Measurements from ENCODE around the gene SH3D19.
A peak's percentile ranks its signal among the peaks of the same experiment; 100 is the strongest.

The SH3D19 gene

GRCh38 chr4:151114986-151115385, 210.4 kb downstream of the SH3D19 start:
- Mint-ChIP-seq H3K4me3 (no peak overlapping the region), H3K9me3 (ENCODE audit: low read depth) (no peaks in the 10 kb centered on the region), H3K27me3 (no peaks in the 10 kb centered on the region)

GRCh38 chr4:151114338-151114737, 211.1 kb downstream of the SH3D19 start:
- Mint-ChIP-seq H3K36me3 (no peaks in the 10 kb centered on the region), H3K4me1 (ENCODE audit: low read depth) (peaks cover 1% of the 10 kb centered on the region), H3K27ac (no peak overlapping the region), H3K9me3 (ENCODE audit: low read depth) (no peaks in the 10 kb centered on the region), H3K4me3 (no peak overlapping the region), H3K27me3 (no peaks in the 10 kb centered on the region)

More at GRCh38 chr4:151114986-151115385, 210.4 kb downstream of the SH3D19 start:
- Mint-ChIP-seq H3K4me1 (ENCODE audit: low read depth) (peaks cover 1% of the 10 kb centered on the region), H3K36me3 (no peaks in the 10 kb centered on the region), H3K27ac (no peak overlapping the region)

- Mint-ChIP-seq H3K27ac (no peak overlapping the region), H3K36me3 (peaks cover 4% of the 10 kb centered on the region), H3K4me3 (no peak overlapping the region), H3K27me3 (no peaks in the 10 kb centered on the region), H3K4me1 (ENCODE audit: low read depth) (peaks cover 7% of the 10 kb centered on the region), H3K9me3 (ENCODE audit: low read depth) (no peaks in the 10 kb centered on the region)
Measured at GRCh38 chr4:151110236-151110635, 215.2 kb downstream of the SH3D19 start.

GRCh38 chr4:151107063-151107462, 218.3 kb downstream of the SH3D19 start:
- Mint-ChIP-seq H3K4me3 (no peak overlapping the region), H3K36me3 (peaks cover 14% of the 10 kb centered on the region), H3K4me1 (ENCODE audit: low read depth) (peaks cover 28% of the 10 kb centered on the region), H3K9me3 (ENCODE audit: low read depth) (no peaks in the 10 kb centered on the region), H3K27ac (no peak overlapping the region), H3K27me3 (no peaks in the 10 kb centered on the region)

GRCh38 chr4:151105454-151106032, 219.9 kb downstream of the SH3D19 start:
- Mint-ChIP-seq H3K4me3 (no peak overlapping the region), H3K36me3 (peaks cover 24% of the 10 kb centered on the region), H3K9me3 (ENCODE audit: low read depth) (no peaks in the 10 kb centered on the region), H3K27ac (peak overlapping the region; percentile 46), H3K4me1 (ENCODE audit: low read depth) (peaks cover 38% of the 10 kb centered on the region), H3K27me3 (no peaks in the 10 kb centered on the region)

- peaks cover 31% of the 10 kb centered on the region for H3K36me3 Mint-ChIP-seq
- H3K27ac Mint-ChIP-seq, result no peak overlapping the region
- H3K4me3 Mint-ChIP-seq, result peak overlapping the region; percentile 49
- no peaks in the 10 kb centered on the region for H3K9me3 Mint-ChIP-seq (ENCODE audit: low read depth)
- no peaks in the 10 kb centered on the region for H3K27me3 Mint-ChIP-seq
- H3K4me1 Mint-ChIP-seq (ENCODE audit: low read depth), result peaks cover 42% of the 10 kb centered on the region
Measured at GRCh38 chr4:151104621-151105020, 220.8 kb downstream of the SH3D19 start.

DNA sequence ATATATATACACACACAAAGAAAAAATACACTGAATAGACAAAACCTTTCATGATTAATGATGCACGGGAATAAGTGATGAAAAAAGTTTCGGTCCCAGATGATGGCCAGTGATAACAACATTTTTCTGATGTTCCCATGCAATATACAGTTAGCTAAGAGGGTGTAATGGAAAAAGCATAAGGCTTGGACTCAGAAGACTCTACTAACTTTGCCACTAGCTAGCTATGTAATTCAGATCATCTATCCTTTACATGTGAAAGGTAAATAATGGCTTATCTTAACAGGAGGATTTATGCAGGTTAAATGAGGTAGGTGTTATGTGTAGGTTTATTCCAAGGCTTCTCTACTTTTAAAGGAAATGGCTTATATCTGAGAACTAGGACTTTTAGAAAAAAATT, 221.6 kb downstream of the SH3D19 start:
- Mint-ChIP-seq H3K36me3 (peaks cover 31% of the 10 kb centered on the region), H3K27ac (peak overlapping the region; percentile 46), H3K27me3 (no peaks in the 10 kb centered on the region), H3K4me1 (ENCODE audit: low read depth) (peaks cover 45% of the 10 kb centered on the region), H3K4me3 (peak overlapping the region; percentile 99), H3K9me3 (ENCODE audit: low read depth) (no peaks in the 10 kb centered on the region)

- Mint-ChIP-seq H3K4me3 (peak overlapping the region; percentile 99), H3K36me3 (peaks cover 26% of the 10 kb centered on the region), H3K27me3 (no peaks in the 10 kb centered on the region), H3K27ac (peak overlapping the region; percentile 99), H3K4me1 (ENCODE audit: low read depth) (peaks cover 45% of the 10 kb centered on the region), H3K9me3 (ENCODE audit: low read depth) (no peaks in the 10 kb centered on the region)
Measured at GRCh38 chr4:151100531-151100930, 224.9 kb downstream of the SH3D19 start.

DNA sequence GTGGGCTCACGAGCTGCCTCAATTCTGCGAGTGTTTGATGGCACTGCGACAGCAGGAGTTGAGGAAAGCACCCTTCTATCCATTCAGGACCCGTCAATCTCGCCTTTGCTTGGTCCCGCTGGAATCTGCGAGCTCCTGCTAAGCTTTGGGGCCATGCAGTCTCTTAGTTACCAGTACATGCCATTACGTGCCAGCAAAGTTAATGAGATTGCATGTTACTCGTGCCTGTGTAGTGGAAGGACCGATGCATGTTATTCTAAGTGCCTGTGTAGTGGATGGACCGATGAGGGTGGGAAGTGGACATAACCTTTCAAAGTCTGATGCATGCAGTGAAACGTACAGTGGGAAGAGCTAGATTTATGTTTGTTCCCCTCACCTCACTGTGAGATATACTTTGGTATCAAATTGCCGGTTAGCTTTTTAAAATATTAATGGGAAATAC, 225.4 kb downstream of the SH3D19 start:
- no peaks in the 10 kb centered on the region for H3K27me3 Mint-ChIP-seq
- H3K4me3 Mint-ChIP-seq, result peak overlapping the region; percentile 99
- H3K4me1 Mint-ChIP-seq (ENCODE audit: low read depth), result peaks cover 45% of the 10 kb centered on the region
- H3K9me3 Mint-ChIP-seq (ENCODE audit: low read depth), result no peaks in the 10 kb centered on the region
- peak overlapping the region; percentile 99 for H3K27ac Mint-ChIP-seq
- peaks cover 26% of the 10 kb centered on the region for H3K36me3 Mint-ChIP-seq

DNA sequence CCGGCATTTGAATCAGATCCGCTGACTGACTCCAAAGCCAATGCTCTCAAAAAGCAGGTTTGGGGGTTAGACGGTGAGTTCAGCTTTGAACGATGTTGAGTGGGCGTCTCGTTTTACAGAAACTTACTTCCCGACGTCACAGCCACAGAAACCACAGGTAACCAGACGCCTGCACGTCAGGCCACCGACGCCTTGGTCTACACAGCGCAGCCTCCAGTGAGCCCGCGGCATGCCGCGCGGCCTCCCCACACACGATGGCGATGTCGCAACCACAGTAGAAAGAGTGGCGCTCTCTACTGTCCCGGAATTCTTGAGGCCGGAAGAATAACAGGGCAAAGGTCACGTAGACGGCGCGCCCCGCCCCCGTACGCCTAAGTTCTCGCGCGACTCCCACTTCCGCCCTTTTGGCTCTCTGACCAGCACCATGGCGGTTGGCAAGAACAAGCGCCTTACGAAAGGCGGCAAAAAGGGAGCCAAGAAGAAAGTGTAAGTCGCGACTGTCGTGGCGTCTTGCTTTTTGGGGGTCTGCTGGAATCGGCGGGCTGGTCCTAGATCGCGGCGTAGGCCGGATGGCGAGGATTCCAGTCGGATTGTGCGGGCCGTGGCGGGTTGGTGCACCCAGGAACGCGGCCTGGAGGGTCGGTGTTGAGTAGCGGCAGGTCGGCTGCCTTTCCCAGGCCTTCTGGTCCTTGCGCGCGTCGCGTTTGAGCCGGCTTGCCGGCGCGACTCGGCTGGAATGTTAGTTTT, 226.0 kb downstream of the SH3D19 start, which contains the start of gene RPS3A:
TSS of gene RPS3A (plus strand) at position 400 of the 747 bp plus-strand sequence. CDS start at position 425, 25 bp downstream.
- H3K4me3 Mint-ChIP-seq, result peak within 1 kb of the TSS; percentile 99
- no peaks in the 10 kb centered on the region for H3K27me3 Mint-ChIP-seq
- peak within 1 kb of the TSS; percentile 99 for H3K27ac Mint-ChIP-seq
- peaks cover 23% of the 10 kb centered on the region for H3K36me3 Mint-ChIP-seq
- H3K4me1 Mint-ChIP-seq (ENCODE audit: low read depth), result peaks cover 42% of the 10 kb centered on the region
- no peaks in the 10 kb centered on the region for H3K9me3 Mint-ChIP-seq (ENCODE audit: low read depth)

DNA sequence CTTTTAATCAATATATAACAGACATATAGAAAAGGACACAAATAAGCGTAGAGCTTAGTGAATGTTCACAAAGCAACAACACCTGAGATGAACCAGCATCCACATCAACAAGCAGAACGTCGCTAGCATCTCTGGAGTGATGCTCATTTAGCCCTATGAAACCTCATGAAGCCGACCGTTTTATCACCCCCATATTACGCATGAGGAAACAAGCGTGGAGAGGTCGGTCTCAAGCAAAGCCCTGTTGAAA, 226.5 kb downstream of the SH3D19 start:
- peaks cover 39% of the 10 kb centered on the region for H3K4me1 Mint-ChIP-seq (ENCODE audit: low read depth)
- H3K27me3 Mint-ChIP-seq, result no peaks in the 10 kb centered on the region
- peak overlapping the region; percentile 99 for H3K4me3 Mint-ChIP-seq
- no peaks in the 10 kb centered on the region for H3K9me3 Mint-ChIP-seq (ENCODE audit: low read depth)
- H3K36me3 Mint-ChIP-seq, result peaks cover 22% of the 10 kb centered on the region
- H3K27ac Mint-ChIP-seq, result peak overlapping the region; percentile 99

DNA sequence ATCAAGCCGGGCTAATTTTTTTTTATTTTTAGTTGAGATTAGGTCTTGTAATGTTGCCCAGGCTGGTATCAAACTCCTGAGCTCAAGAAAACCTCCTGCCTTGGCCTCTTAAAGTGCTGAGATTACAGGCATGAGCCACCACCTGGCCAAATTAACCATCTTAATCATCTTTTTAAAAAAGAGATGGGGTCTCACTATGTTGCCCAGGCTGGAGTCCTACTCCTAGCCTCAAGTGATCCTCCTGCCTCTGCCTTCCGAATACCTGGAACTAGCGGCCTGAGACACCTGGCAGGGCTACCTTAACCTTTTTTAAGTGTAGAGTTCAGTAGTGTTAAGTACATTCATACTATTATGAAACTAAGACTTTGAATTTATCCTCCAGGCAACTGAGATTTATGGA, 227.6 kb downstream of the SH3D19 start:
- Mint-ChIP-seq H3K36me3 (peaks cover 20% of the 10 kb centered on the region), H3K4me3 (peak overlapping the region; percentile 27), H3K27ac (peak overlapping the region; percentile 10), H3K27me3 (no peaks in the 10 kb centered on the region), H3K9me3 (ENCODE audit: low read depth) (no peaks in the 10 kb centered on the region), H3K4me1 (ENCODE audit: low read depth) (peaks cover 30% of the 10 kb centered on the region)

- peaks cover 11% of the 10 kb centered on the region for H3K4me1 Mint-ChIP-seq (ENCODE audit: low read depth)
- no peak overlapping the region for H3K27ac Mint-ChIP-seq
- peaks cover 3% of the 10 kb centered on the region for H3K36me3 Mint-ChIP-seq
- no peaks in the 10 kb centered on the region for H3K9me3 Mint-ChIP-seq (ENCODE audit: low read depth)
- H3K4me3 Mint-ChIP-seq, result no peak overlapping the region
- H3K27me3 Mint-ChIP-seq, result no peaks in the 10 kb centered on the region
Measured at GRCh38 chr4:151095142-151095541, 230.3 kb downstream of the SH3D19 start.

GRCh38 chr4:151094290-151094751, 231.1 kb downstream of the SH3D19 start:
- H3K36me3 Mint-ChIP-seq, result no peaks in the 10 kb centered on the region
- H3K4me3 Mint-ChIP-seq, result no peak overlapping the region
- H3K27ac Mint-ChIP-seq, result no peak overlapping the region
- peaks cover 10% of the 10 kb centered on the region for H3K4me1 Mint-ChIP-seq (ENCODE audit: low read depth)
- H3K9me3 Mint-ChIP-seq (ENCODE audit: low read depth), result no peaks in the 10 kb centered on the region
- H3K27me3 Mint-ChIP-seq, result no peaks in the 10 kb centered on the region

DNA sequence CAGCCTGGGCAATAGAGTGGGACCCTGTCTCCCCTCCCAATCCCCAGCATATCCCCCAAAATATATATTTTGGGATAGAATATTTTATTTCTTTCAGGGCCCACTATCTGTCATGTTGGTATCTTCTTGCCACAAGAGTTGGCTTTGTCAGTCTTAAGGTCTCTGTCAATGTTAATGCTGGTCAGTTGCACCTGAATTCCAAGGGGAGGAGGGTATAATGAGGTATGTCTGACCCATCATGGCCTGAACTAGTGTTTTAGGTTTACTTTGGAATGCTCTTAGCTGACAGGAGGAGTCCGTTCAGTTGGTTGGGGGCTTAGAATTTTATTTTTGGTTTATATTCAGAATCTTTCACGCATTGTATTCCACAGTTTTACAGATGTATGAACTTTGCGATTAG, 232.2 kb downstream of the SH3D19 start:
- Mint-ChIP-seq H3K4me3 (no peak overlapping the region), H3K9me3 (ENCODE audit: low read depth) (no peaks in the 10 kb centered on the region), H3K4me1 (ENCODE audit: low read depth) (peaks cover 3% of the 10 kb centered on the region), H3K27ac (no peak overlapping the region), H3K36me3 (no peaks in the 10 kb centered on the region), H3K27me3 (no peaks in the 10 kb centered on the region)

DNA sequence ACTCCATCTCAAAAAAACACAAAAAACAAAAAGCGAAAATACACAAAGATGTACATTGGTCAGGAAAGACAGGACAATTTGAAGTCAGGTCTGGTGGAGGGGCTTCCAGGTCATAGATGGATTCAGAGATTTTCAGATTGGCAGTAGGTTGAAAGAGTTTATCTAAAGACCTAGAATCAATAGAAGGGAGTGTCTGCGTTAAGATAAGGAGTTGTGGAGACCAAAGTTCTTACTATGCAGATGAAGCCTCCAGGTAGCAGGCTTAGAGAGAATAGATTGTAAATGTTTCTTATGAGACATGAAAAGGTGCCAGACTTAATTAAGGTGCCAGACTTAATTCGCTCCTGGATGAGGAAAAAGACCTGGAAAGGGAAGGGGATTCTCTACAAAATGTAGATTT, 232.9 kb downstream of the SH3D19 start:
- no peaks in the 10 kb centered on the region for H3K9me3 Mint-ChIP-seq (ENCODE audit: low read depth)
- H3K36me3 Mint-ChIP-seq, result no peaks in the 10 kb centered on the region
- H3K4me3 Mint-ChIP-seq, result no peak overlapping the region
- no peaks in the 10 kb centered on the region for H3K4me1 Mint-ChIP-seq (ENCODE audit: low read depth)
- no peaks in the 10 kb centered on the region for H3K27me3 Mint-ChIP-seq
- H3K27ac Mint-ChIP-seq, result no peak overlapping the region

All from activated naive CD8-positive, alpha-beta T cell (primary cell).